Astrocyte (in vitro differentiated cells and primary cell): ENCODE data around the gene CSPG5.

Source experiments
- EZH2 ChIP-seq: IDR thresholded peaks from 2 replicates; pipeline ENCODE4 v1.6.1; 2012; ENCODE audit warnings: mild to moderate bottlenecking, low read length, inconsistent platforms; ENCODE audit not compliant: insufficient read depth
- TF ChIP-seq, protein P1 (sequence below): IDR thresholded peaks from 2 replicates; pipeline ENCODE4 v1.5.1; 2011; ENCODE audit warnings: low read depth, mild to moderate bottlenecking, inconsistent platforms, low read length, moderate library complexity; ENCODE audit not compliant: insufficient read depth

DNA sequence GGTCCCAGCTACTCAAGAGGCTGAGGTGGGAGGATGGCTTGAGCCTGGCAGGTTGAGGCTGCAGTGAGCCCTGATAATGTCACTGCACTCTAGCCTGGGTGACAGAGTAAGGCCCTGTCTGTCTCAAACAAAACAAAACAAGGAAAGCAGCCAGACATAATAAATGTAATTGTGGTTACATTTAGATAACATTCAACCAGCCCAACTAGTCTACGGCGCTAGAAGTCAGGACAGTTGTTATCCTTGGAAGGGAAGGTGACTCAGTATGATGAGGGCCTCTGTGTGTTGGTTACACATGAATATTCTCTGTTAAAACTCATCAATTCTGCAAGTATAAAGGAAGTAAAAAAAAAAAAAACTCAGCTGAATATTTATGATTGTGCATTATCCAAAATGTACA lies 27.0 kb upstream of the CSPG5 start:
- no peak for TF ChIP-seq EZH2
- TF ChIP-seq, protein P1, sequence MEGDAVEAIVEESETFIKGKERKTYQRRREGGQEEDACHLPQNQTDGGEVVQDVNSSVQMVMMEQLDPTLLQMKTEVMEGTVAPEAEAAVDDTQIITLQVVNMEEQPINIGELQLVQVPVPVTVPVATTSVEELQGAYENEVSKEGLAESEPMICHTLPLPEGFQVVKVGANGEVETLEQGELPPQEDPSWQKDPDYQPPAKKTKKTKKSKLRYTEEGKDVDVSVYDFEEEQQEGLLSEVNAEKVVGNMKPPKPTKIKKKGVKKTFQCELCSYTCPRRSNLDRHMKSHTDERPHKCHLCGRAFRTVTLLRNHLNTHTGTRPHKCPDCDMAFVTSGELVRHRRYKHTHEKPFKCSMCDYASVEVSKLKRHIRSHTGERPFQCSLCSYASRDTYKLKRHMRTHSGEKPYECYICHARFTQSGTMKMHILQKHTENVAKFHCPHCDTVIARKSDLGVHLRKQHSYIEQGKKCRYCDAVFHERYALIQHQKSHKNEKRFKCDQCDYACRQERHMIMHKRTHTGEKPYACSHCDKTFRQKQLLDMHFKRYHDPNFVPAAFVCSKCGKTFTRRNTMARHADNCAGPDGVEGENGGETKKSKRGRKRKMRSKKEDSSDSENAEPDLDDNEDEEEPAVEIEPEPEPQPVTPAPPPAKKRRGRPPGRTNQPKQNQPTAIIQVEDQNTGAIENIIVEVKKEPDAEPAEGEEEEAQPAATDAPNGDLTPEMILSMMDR, result no peak
